ES-I3 (cell line): ENCODE data around the gene TMEM218.

Source experiments
- H3K36me3 ChIP-seq: 2 replicates; pipeline ENCODE4 v1.6.1; 2013; ENCODE audit warnings: mild to moderate bottlenecking, low read length, control low read depth, moderate library complexity; ENCODE audit not compliant: insufficient read depth
- H3K4me1 ChIP-seq: 2 replicates; pipeline ENCODE4 v1.6.1; 2013; ENCODE audit warnings: mild to moderate bottlenecking, control low read depth, low read length; ENCODE audit not compliant: insufficient read depth
- H3K9ac ChIP-seq: 2 replicates; pipeline ENCODE4 v1.6.1; 2013; ENCODE audit warnings: low read depth, mild to moderate bottlenecking, low read length, moderate library complexity
- H3K9me3 ChIP-seq: 2 replicates; pipeline ENCODE4 v1.6.1; 2013; ENCODE audit warnings: mild to moderate bottlenecking, low read length, moderate library complexity; ENCODE audit not compliant: control insufficient read depth, insufficient read depth

Gene TMEM218

DNA sequence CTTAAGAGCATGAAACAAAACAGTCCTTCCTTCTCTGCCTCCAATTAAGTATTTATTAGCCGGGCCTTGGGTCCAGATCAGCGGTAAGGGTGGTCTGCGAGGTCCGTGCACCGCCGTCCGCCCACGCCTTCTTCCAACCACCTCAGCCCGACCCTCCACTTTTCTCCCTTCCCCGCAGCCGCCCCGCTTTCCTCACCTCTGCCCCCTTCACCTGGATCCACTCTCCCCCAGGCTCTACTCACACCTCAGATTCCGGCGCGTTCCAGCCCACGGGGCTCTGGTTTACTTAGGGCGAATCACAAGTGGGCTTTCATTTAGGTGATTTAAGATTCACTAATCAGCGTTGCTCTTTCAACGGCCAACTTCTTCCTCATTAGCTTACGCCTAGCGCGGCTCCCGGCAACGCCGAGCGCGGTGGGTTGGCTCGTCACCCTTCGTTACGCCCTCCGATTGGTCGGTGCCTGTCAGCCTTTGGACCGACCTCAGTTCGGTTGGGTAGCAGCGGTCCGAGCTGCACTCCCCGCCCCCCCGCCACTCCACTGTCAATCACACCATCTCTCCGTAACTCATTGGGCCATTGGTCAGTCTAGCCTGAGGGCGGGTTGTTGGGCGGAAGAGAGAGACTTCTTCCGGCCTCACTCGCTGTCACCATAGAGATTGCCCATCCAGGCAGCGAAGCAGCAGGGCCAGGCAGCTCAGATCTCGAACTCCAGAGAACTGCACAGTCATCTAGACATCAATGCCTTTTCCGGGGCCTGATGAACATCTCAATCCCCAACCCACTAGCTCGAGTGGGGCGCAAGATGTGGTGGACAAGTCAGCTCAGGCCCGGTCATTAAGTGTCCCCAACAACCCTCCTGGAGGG lies at the start of gene TMEM218:
Gene TMEM218, minus strand, starts transcription at position 284 of the 865 bp plus-strand sequence. CDS start 9,385 bp downstream, outside the sequence.
- peak within 1 kb of the TSS; percentile 99 for H3K9ac ChIP-seq
- peaks cover 6% of the 10 kb centered on the region for H3K9me3 ChIP-seq
- no peaks in the 10 kb centered on the region for H3K4me1 ChIP-seq
- no peaks in the 10 kb centered on the region for H3K36me3 ChIP-seq

DNA sequence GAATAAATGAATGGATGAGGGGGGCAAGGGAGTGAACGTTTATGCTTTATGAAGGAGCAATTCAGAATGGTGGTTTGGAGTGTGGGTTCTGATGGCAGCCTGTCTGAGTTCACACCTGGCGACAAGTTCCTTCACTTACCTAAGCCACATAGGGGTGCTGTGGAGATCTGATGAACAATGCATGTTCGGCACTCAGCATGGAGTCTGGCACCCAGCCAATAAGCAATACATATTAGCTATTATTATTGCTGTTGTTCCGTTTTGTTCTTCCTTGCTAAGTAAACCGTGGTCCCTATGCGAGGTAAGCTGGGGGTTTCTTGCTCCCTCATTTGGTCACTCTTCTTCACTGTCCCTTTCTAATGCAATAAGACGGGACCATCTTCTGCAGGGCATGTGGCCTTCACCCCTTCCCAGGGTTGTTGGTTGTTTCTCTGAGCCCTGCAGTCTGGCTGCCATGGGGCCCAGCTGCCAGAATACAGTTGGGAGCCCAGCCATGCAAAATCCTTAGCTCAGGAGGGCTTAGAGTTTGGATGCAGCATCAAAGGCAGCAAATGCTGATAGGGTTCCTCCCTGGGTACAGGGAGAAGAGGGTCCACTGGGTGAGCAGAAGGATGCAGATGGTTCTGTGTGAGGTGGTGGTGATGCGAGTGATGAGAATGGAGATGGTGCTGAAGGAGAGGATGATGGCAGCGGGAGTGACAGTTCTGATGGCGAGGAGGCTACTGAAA lies 46.7 kb upstream of the TMEM218 start:
- no peaks in the 10 kb centered on the region for H3K36me3 ChIP-seq
- H3K4me1 ChIP-seq = peaks cover 11% of the 10 kb centered on the region
- H3K9ac ChIP-seq = no peak overlapping the region
- no peaks in the 10 kb centered on the region for H3K9me3 ChIP-seq

GRCh38 chr11:125157118-125157733 lies 45.8 kb upstream of the TMEM218 start:
- H3K36me3 ChIP-seq = no peaks in the 10 kb centered on the region

GRCh38 chr11:125156346-125157117 lies 45.1 kb upstream of the TMEM218 start:
- no peaks in the 10 kb centered on the region for H3K36me3 ChIP-seq
- no peaks in the 10 kb centered on the region; the same call in 1 of the 2 replicates for H3K4me1 ChIP-seq
- H3K9me3 ChIP-seq = no peaks in the 10 kb centered on the region
- no peak overlapping the region for H3K9ac ChIP-seq

More at GRCh38 chr11:125157118-125157733, 45.8 kb upstream of the TMEM218 start:
- Histone ChIP-seq H3K9ac (no peak overlapping the region), H3K9me3 (no peaks in the 10 kb centered on the region), H3K4me1 (peaks cover 2% of the 10 kb centered on the region)

DNA sequence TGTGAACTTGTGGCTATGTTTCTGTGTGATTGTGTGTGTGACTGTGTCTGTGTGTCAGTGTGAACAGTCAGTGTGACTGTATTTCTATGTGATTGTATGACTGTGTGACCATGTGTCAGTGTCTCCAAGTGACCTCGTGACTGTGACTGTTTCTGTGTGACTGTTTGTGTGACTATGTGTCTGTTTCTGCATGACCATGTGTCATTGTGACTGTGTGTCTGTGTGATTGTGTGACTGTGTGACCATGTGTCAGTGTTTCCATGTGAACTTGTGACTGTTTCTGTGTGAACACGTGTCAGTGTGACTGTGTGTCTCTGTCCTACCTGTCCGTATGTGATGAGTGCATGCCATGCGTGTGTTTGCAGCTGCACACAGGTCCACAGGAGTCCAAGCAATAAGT lies 44.3 kb upstream of the TMEM218 start:
- Histone ChIP-seq H3K36me3 (no peaks in the 10 kb centered on the region), H3K9me3 (no peaks in the 10 kb centered on the region), H3K9ac (no peak overlapping the region), H3K4me1 (no peaks in the 10 kb centered on the region; the same call in 1 of the 2 replicates)

DNA sequence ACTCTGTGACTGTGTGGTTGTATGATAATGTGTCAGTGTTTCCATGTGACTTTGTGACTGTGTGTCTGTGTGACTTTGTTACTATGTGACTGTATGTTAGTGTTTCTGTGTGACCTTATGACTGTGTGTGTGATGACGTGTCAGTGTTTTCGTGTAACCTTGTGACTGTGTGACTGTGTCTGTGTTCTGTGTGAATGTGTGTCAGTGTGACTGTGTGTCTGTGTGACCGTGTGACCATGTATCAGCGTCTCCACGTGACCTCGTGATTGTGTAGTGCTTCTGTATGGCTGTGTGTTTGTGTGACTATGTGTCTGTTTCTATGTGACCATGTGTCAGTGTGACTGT lies 43.6 kb upstream of the TMEM218 start:
- Histone ChIP-seq H3K9ac (no peak overlapping the region), H3K9me3 (no peaks in the 10 kb centered on the region), H3K36me3 (no peaks in the 10 kb centered on the region), H3K4me1 (no peaks in the 10 kb centered on the region; the same call in 1 of the 2 replicates)

GRCh38 chr11:125154378-125155099 lies 43.1 kb upstream of the TMEM218 start:
- no peaks in the 10 kb centered on the region; the same call in 1 of the 2 replicates for H3K4me1 ChIP-seq

DNA sequence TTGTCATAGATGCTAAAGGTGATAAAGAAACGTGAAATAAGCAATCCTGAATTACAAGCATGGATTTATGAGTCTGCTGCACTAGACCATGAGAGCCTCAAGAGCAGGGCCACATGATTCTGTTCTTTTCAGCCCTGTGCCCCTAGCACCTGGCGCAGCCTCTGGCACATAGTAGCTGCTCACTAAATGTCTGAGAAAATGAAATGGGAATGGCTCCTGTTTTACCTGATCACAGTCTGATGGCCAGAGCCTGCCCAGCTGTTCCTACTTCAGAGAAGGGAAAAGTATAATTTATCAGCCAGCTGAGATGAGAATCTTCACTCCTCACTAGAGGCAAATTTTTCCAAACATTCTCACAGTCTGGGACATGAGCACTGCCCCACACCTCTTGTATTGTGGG lies 42.4 kb upstream of the TMEM218 start:
- no peaks in the 10 kb centered on the region; the same call in 1 of the 2 replicates for H3K4me1 ChIP-seq
- no peaks in the 10 kb centered on the region for H3K9me3 ChIP-seq
- H3K9ac ChIP-seq = no peak overlapping the region
- H3K36me3 ChIP-seq = no peaks in the 10 kb centered on the region

More at GRCh38 chr11:125154378-125155099, 43.1 kb upstream of the TMEM218 start:
- no peaks in the 10 kb centered on the region for H3K9me3 ChIP-seq
- H3K9ac ChIP-seq = no peak overlapping the region
- H3K36me3 ChIP-seq = no peaks in the 10 kb centered on the region

DNA sequence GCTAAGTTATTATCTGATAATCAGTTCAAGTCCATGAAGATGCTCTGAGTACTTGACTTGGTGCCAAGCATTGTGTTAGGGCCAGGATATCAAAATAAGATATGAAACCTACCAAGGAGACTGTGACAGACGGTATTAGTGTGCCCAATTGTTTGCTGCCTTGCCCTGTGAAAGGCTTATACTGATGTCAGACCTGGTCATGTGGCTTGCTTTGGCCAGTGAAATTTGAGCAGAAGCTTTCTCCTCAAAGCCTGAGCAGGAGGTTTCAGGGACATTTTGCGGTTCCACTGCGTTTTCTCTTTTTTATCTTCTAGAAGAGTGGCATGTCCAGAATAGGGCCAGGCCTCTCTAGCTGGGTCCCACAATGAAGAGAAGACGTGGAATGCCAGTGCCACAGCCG lies 37.3 kb upstream of the TMEM218 start:
- H3K9me3 ChIP-seq = no peaks in the 10 kb centered on the region
- H3K9ac ChIP-seq = no peak overlapping the region
- H3K36me3 ChIP-seq = no peaks in the 10 kb centered on the region
- no peaks in the 10 kb centered on the region for H3K4me1 ChIP-seq

DNA sequence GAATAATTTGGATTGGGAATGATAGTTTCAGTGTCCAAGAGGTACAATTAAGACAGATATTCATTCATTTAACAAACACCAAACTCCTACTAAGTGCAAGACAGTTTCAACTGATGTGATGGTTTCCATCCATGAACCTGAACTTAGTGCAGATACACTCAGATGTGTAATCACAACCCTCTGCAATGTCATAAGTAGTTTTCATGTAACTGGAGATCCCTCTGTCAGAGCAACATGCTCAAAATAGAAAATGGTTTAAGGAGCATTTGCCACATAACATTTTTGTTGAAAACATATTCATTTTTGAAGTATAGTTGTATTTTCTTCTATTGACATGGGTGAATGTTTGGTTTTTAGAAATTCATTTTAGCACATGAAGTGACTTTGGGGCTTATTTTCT lies 36.6 kb upstream of the TMEM218 start:
- Histone ChIP-seq H3K4me1 (no peaks in the 10 kb centered on the region), H3K36me3 (no peaks in the 10 kb centered on the region), H3K9me3 (no peaks in the 10 kb centered on the region), H3K9ac (no peak overlapping the region)

DNA sequence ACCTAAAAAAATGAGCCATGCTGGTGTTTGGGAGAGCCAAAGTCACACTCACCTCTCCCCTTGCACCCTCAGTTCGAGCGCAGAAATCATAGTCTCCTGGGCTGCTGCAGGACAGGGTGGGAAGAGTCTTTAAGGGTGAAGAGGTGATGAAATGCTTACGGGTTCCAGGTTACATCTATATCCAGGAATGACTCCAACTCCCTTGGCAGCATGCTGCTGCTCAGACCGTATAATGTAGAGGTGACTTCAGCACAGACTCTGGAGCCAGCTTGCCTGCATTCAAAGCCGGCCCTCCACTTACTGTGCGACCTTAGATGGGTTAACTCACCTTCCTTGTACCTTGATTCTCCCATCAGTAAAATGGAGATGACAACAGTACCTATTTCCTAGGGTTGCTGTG lies 35.9 kb upstream of the TMEM218 start:
- H3K36me3 ChIP-seq = no peaks in the 10 kb centered on the region
- no peaks in the 10 kb centered on the region for H3K9me3 ChIP-seq
- no peak overlapping the region for H3K9ac ChIP-seq
- H3K4me1 ChIP-seq = no peaks in the 10 kb centered on the region

- H3K4me1 ChIP-seq = peaks cover 6% of the 10 kb centered on the region
- H3K9ac ChIP-seq = no peak overlapping the region
- no peaks in the 10 kb centered on the region for H3K9me3 ChIP-seq
- no peaks in the 10 kb centered on the region for H3K36me3 ChIP-seq
Measured at GRCh38 chr11:125146232-125146631, 34.8 kb upstream of the TMEM218 start.

DNA sequence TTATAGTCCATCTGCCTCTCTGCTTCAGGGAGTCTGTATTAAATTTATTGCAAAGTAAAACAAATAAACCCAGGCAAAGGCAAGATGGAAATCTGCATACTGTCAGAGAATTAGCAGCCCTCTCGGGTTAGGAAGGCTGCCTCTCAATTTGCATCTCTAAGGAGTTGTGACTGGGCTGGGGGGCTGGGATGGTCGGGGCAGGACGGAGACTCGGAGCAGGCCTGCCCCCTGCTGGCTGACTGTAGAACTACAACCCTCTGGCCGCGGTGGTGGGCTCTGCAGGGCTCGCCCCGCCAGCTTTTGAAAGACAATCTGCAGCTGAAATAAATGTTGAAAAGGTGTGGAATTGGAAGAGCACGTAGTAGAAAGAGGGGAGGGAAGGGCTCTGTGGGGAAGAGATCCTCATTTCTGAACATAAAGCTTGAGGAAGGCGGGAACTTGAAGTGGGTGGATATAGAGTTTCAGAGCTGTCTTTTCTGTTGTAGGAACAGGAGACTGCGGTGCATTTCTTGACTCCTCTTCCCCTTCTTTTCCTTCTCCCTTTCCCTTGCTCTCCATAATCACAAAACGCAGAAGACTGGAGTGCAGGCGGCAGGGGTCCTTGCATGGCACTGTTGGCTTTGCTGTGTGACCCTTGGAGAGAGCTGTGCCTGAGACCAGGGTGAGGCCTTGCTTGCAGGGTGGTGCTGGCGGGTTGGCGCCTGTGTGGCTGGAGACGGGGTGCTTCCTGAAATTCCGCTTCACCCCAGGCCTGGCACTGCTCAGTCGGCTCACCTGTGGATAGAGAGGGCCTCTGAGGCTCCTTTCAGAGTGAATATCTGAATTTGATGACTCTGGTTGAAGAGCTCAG lies 30.5 kb upstream of the TMEM218 start:
- Histone ChIP-seq H3K9me3 (no peaks in the 10 kb centered on the region), H3K4me1 (peaks cover 27% of the 10 kb centered on the region), H3K9ac (no peak overlapping the region; the same call in 1 of the 2 replicates), H3K36me3 (no peaks in the 10 kb centered on the region)
